GM23338 (cell line): ENCODE data around the gene OR2V2. TPM values are rescaled to one million over a fixed set of nuclear protein-coding genes. Genes with fewer than 3 reads are reported as not detected.

ENCODE experiments used
- ATAC-seq: fragments of 200-7000 bp; cut with Tn5 transposase; 3 replicates; pipeline ENCODE4 v1.9.1; 2020
- DNase-seq: peaks from one replicate; pipeline ENCODE4 v3.0.0-alpha.2; 2015; ENCODE audit warnings: low spot score
- H2AFZ ChIP-seq: fragments of 200-600 bp; sonication (generic); 2 replicates; pipeline ENCODE4 v1.8.0; 2016; ENCODE audit warnings: antibody characterized with exemption, mild to moderate bottlenecking, moderate library complexity
- H3F3A ChIP-seq: fragments of 200-600 bp; sonication (generic); replicated peaks from 2 replicates; pipeline ENCODE4 v1.8.0; 2017; ENCODE audit warnings: antibody characterized with exemption, mixed run types, low read depth
- H3K27ac ChIP-seq: fragments of 200-600 bp; sonication (generic); 2 replicates; pipeline ENCODE4 v1.6.1; 2016; ENCODE audit warnings: low read depth
- H3K27me3 ChIP-seq: fragments of 200-600 bp; sonication (generic); 2 replicates; pipeline ENCODE4 v1.8.0; 2016; ENCODE audit warnings: mild to moderate bottlenecking, mixed run types, moderate library complexity; ENCODE audit not compliant: insufficient read depth
- H3K36me3 ChIP-seq: fragments of 200-600 bp; sonication (generic); 2 replicates; pipeline ENCODE4 v1.8.0; 2016; ENCODE audit warnings: mild to moderate bottlenecking; ENCODE audit not compliant: insufficient read depth
- H3K4me1 ChIP-seq: fragments of 200-600 bp; sonication (generic); 2 replicates; pipeline ENCODE4 v1.8.0; 2016; ENCODE audit warnings: mild to moderate bottlenecking, moderate library complexity; ENCODE audit not compliant: insufficient read depth
- H3K4me2 ChIP-seq: fragments of 200-600 bp; sonication (generic); 2 replicates; pipeline ENCODE4 v1.7.1; 2017; ENCODE audit warnings: mixed run types
- H3K4me3 ChIP-seq: fragments of 200-600 bp; sonication (generic); 2 replicates; pipeline ENCODE4 v1.6.1; 2016; ENCODE audit warnings: mixed run types
- H3K79me2 ChIP-seq: fragments of 200-600 bp; sonication (generic); replicated peaks from 2 replicates; pipeline ENCODE4 v1.8.0; 2017; ENCODE audit warnings: mild to moderate bottlenecking; ENCODE audit not compliant: insufficient read depth
- H3K9me2 ChIP-seq: fragments of 200-600 bp; sonication (generic); 2 replicates; pipeline ENCODE4 v1.8.0; 2017; ENCODE audit not compliant: insufficient read depth
- H4K20me1 ChIP-seq: fragments of 200-600 bp; sonication (generic); replicated peaks from 2 replicates; pipeline ENCODE4 v1.8.0; 2017; ENCODE audit warnings: mild to moderate bottlenecking; ENCODE audit not compliant: insufficient read depth
- H3K27ac Mint-ChIP-seq: 2 replicates; pipeline ENCODE4 v1.8.0; 2020; ENCODE audit warnings: inconsistent platforms, mild to moderate bottlenecking, moderate library complexity, mixed read lengths
- H3K27me3 Mint-ChIP-seq: 3 replicates; pipeline ENCODE4 v1.8.0; 2022; ENCODE audit warnings: low read depth, mild to moderate bottlenecking, moderate library complexity, mixed read lengths, inconsistent platforms; ENCODE audit not compliant: insufficient read depth, poor library complexity
- H3K36me3 Mint-ChIP-seq: 3 replicates; pipeline ENCODE4 v1.8.0; 2021; ENCODE audit warnings: low read depth, mild to moderate bottlenecking, inconsistent platforms, moderate library complexity, mixed read lengths
- H3K4me1 Mint-ChIP-seq: 3 replicates; pipeline ENCODE4 v1.8.0; 2020; ENCODE audit warnings: mild to moderate bottlenecking, inconsistent platforms, mixed read lengths
- H3K4me3 Mint-ChIP-seq: 3 replicates; pipeline ENCODE4 v1.8.0; 2021; ENCODE audit warnings: moderate library complexity, mild to moderate bottlenecking, inconsistent platforms, mixed read lengths
- H3K9me3 Mint-ChIP-seq: 3 replicates; pipeline ENCODE4 v1.8.0; 2020; ENCODE audit warnings: moderate library complexity, mild to moderate bottlenecking, inconsistent platforms, mixed read lengths
- EZH2 ChIP-seq: fragments of 200-600 bp; sonication (generic); IDR thresholded peaks from one replicate; pipeline ENCODE4 v1.8.0; 2017; ENCODE audit warnings: antibody characterized with exemption, mild to moderate bottlenecking, low read depth; ENCODE audit not compliant: unreplicated experiment
- JUNB ChIP-seq: IDR thresholded peaks from one replicate; pipeline ENCODE4 v1.6.1; 2016; ENCODE audit warnings: antibody characterized with exemption; ENCODE audit not compliant: unreplicated experiment
- NANOG ChIP-seq: IDR thresholded peaks from 2 replicates; pipeline ENCODE4 v1.6.1; 2016; ENCODE audit warnings: antibody characterized with exemption, borderline replicate concordance
- REST ChIP-seq: IDR thresholded peaks from one replicate; pipeline ENCODE4 v1.6.1; 2018; ENCODE audit warnings: antibody characterized with exemption; ENCODE audit not compliant: unreplicated experiment
- STAT1 ChIP-seq: IDR thresholded peaks from one replicate; pipeline ENCODE4 v1.6.1; 2016; ENCODE audit warnings: antibody characterized with exemption; ENCODE audit not compliant: unreplicated experiment
- ZNF331 ChIP-seq: fragments of 250-450 bp; sonication (Bioruptor Pico); IDR thresholded peaks from 2 replicates; pipeline ENCODE4 v1.5.0; 2020; ENCODE audit warnings: low read depth, mild to moderate bottlenecking, moderate library complexity
- polyA plus RNA-seq: library from polyadenylated mRNA; unstranded; fragments of >200 nt; fragmentation: Nextera tagmentation; extraction: Ambion mirVana; gene quantifications from 2 replicates; pipeline ENCODE4 v1.2.1, GENCODE V29; 2016
- total RNA-seq: library from RNA; depleted of rRNA; stranded (reverse); fragments of >200 nt; shearing (Covaris generic); gene quantifications from 2 replicates; pipeline ENCODE4 v1.2.3, GENCODE V29; 2014
- TF ChIP-seq, protein P1 (sequence below): IDR thresholded peaks from 2 replicates; pipeline ENCODE4 v1.6.1; 2016; ENCODE audit warnings: antibody characterized with exemption
- TF ChIP-seq, protein P2 (sequence below), 2 experiments: fragments of 200-600 bp in 1 of 2; sonication (generic) in 1 of 2; conservative IDR thresholded peaks; 2 replicates each; pipeline versions ENCODE4 v1.5.1 to v1.6.1; 2016 to 2017; ENCODE audit warnings: antibody characterized with exemption in 2 of 2, low read depth in 2 of 2, mild to moderate bottlenecking in 2 of 2, moderate library complexity in 1 of 2

Gene OR2V2
- total and polyA plus RNA-seq, 2 experiments from 2014 or later, result not detected

GRCh38 chr5:181186022-181186421 is 38.6 kb downstream of the OR2V2 start:
- TF ChIP-seq, protein P1, sequence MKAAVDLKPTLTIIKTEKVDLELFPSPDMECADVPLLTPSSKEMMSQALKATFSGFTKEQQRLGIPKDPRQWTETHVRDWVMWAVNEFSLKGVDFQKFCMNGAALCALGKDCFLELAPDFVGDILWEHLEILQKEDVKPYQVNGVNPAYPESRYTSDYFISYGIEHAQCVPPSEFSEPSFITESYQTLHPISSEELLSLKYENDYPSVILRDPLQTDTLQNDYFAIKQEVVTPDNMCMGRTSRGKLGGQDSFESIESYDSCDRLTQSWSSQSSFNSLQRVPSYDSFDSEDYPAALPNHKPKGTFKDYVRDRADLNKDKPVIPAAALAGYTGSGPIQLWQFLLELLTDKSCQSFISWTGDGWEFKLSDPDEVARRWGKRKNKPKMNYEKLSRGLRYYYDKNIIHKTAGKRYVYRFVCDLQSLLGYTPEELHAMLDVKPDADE, result no peak
- H3K4me3 Mint-ChIP-seq, result peak overlapping the region; percentile 31; the same call in 1 of the 3 replicates
- ATAC-seq (no peak), DNase-seq (no peak)
- H3K36me3 Mint-ChIP-seq, result peaks cover 19% of the 10 kb centered on the region; the same call in 2 of the 3 replicates
- no peaks in the 10 kb centered on the region for H3K79me2 ChIP-seq
- H4K20me1 ChIP-seq, result no peaks in the 10 kb centered on the region
- H3K27ac ChIP-seq, result no peak overlapping the region
- H2AFZ ChIP-seq, result no peak overlapping the region
- H3K9me3 Mint-ChIP-seq, result peaks cover 46% of the 10 kb centered on the region
- no peak overlapping the region for H3K4me3 ChIP-seq
- no peak overlapping the region for H3K27ac Mint-ChIP-seq
- H3K4me2 ChIP-seq, result no peak overlapping the region
- peaks cover 22% of the 10 kb centered on the region for H3K27me3 ChIP-seq
- H3K4me1 Mint-ChIP-seq, result peaks cover 5% of the 10 kb centered on the region
- H3K27me3 Mint-ChIP-seq, result peaks cover 57% of the 10 kb centered on the region
- no peaks in the 10 kb centered on the region for H3K36me3 ChIP-seq
- H3K4me1 ChIP-seq, result peaks cover 4% of the 10 kb centered on the region; the same call in 1 of the 2 replicates
- H3F3A ChIP-seq, result no peaks in the 10 kb centered on the region; the same call in 1 of the 2 replicates
- H3K9me2 ChIP-seq, result no peaks in the 10 kb centered on the region

DNA sequence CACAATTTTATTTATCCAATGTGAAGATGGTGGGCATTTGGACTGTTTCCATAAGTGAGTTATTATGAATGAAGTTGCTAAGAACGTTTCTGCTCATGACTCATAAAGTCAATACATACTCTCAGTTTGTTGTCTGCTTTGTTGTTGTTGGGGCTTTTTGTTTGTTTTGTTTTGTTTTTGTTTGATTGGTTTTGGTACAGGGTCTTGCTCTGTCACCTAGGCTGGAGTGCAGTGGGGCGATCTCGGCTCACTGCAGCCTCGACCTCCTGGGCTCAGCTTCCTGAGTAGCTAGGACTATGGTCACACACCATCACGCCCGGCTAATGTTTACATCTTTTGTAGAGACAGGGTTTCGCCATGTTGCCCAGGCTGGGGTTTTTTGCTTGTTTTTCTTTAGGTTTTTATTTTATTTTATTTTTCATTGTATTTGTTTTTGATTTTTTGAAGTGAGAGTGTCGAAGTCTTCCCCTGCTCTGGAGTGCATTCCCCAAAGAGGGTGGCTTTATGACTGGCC is 39.7 kb downstream of the OR2V2 start:
- peaks cover 27% of the 10 kb centered on the region for H3K27me3 ChIP-seq
- peaks cover 21% of the 10 kb centered on the region; the same call in 2 of the 3 replicates for H3K36me3 Mint-ChIP-seq
- peaks cover 3% of the 10 kb centered on the region for H3K4me1 Mint-ChIP-seq
- H3K4me1 ChIP-seq, result peaks cover 4% of the 10 kb centered on the region; the same call in 1 of the 2 replicates
- H3K79me2 ChIP-seq, result no peaks in the 10 kb centered on the region
- no peak for ATAC-seq
- TF ChIP-seq JUNB (no peak), ZNF331 (CRISPR knock-in tag) (no peak), STAT1 (no peak), NANOG (no peak), EZH2 (no peak), REST (no peak)
- TF ChIP-seq, protein P2, sequence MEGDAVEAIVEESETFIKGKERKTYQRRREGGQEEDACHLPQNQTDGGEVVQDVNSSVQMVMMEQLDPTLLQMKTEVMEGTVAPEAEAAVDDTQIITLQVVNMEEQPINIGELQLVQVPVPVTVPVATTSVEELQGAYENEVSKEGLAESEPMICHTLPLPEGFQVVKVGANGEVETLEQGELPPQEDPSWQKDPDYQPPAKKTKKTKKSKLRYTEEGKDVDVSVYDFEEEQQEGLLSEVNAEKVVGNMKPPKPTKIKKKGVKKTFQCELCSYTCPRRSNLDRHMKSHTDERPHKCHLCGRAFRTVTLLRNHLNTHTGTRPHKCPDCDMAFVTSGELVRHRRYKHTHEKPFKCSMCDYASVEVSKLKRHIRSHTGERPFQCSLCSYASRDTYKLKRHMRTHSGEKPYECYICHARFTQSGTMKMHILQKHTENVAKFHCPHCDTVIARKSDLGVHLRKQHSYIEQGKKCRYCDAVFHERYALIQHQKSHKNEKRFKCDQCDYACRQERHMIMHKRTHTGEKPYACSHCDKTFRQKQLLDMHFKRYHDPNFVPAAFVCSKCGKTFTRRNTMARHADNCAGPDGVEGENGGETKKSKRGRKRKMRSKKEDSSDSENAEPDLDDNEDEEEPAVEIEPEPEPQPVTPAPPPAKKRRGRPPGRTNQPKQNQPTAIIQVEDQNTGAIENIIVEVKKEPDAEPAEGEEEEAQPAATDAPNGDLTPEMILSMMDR (conservative IDR thresholded peaks at IDR 0.05; ENCODE audit: low read depth in 2 of 2), result no peak
- H3K36me3 ChIP-seq, result no peaks in the 10 kb centered on the region
- no peaks in the 10 kb centered on the region for H4K20me1 ChIP-seq
- H3K9me2 ChIP-seq, result no peaks in the 10 kb centered on the region
- H3K27ac Mint-ChIP-seq, result no peak overlapping the region; the same call in 1 of the 2 replicates
- no peak overlapping the region for H3K27ac ChIP-seq
- peak; percentile 37 for DNase-seq
- H3K4me3 Mint-ChIP-seq, result peak overlapping the region; percentile 89
- peak overlapping the region; percentile 69 for H3K4me2 ChIP-seq
- peak overlapping the region; percentile 80 for H3K4me3 ChIP-seq
- H3K27me3 Mint-ChIP-seq, result peaks cover 64% of the 10 kb centered on the region
- peaks cover 49% of the 10 kb centered on the region for H3K9me3 Mint-ChIP-seq
- no peaks in the 10 kb centered on the region; the same call in none of the 2 replicates for H3F3A ChIP-seq
- H2AFZ ChIP-seq, result peak overlapping the region; percentile 35
